OCI-LY7 (cell line): ENCODE measurements around the gene RBFOX1. TPM values are rescaled to one million over a fixed set of nuclear protein-coding genes. Genes with fewer than 3 reads are reported as not detected.

Experiments
- BruUV-seq: library from RNA; stranded (reverse); fragments of 400-500 nt; replicated peaks from 2 replicates; lab custom pipeline; 2021; lab: Mats Ljungman, UMichigan
- CTCF ChIA-PET: fragments of 300-600 bp; sonication (Branson Sonifier 250); formaldehyde crosslinking; loops from one replicate; lab custom pipeline; 2022; ENCODE audit warnings: antibody characterized with exemption; ENCODE audit not compliant: unreplicated experiment; lab: Charles Lee
- POLR2A ChIA-PET: fragments of 300-600 bp; sonication (Branson Sonifier 250); formaldehyde crosslinking; loops from one replicate; lab custom pipeline; 2022; ENCODE audit warnings: antibody characterized with exemption; lab: Charles Lee
- DNase-seq: peaks from one replicate; pipeline ENCODE4 v3.0.0-alpha.2; 2015; ENCODE audit warnings: low spot score
- H2AFZ ChIP-seq: fragments of 200-600 bp; sonication (generic), shearing (Covaris generic); 2 replicates; pipeline ENCODE4 v1.6.1; 2014; ENCODE audit warnings: mild to moderate bottlenecking, antibody characterized with exemption, low read length, moderate library complexity
- H3K27ac ChIP-seq: fragments of 200-600 bp; sonication (generic); 2 replicates; pipeline ENCODE4 v1.5.1; 2014; ENCODE audit warnings: mixed run types, low read depth, mild to moderate bottlenecking, moderate library complexity, low read length, inconsistent platforms; ENCODE audit not compliant: poor library complexity, severe bottlenecking
- H3K36me3 ChIP-seq: fragments of 200-600 bp; sonication (generic); 2 replicates; pipeline ENCODE4 v1.6.1; 2014; ENCODE audit warnings: mild to moderate bottlenecking, antibody characterized with exemption, low read length, moderate library complexity, mixed read lengths; ENCODE audit not compliant: insufficient read depth
- H3K4me1 ChIP-seq: fragments of 200-600 bp; sonication (generic); 2 replicates; pipeline ENCODE4 v1.5.1; 2014; ENCODE audit warnings: mild to moderate bottlenecking, low read length; ENCODE audit not compliant: insufficient read depth, poor library complexity, severe bottlenecking
- H3K4me2 ChIP-seq: fragments of 200-600 bp; sonication (generic); 2 replicates; pipeline ENCODE4 v1.6.1; 2014; ENCODE audit warnings: mild to moderate bottlenecking, low read length
- H3K4me3 ChIP-seq: fragments of 200-600 bp; sonication (generic); 2 replicates; pipeline ENCODE4 v1.5.1; 2014; ENCODE audit warnings: mild to moderate bottlenecking, low read depth, low read length; ENCODE audit not compliant: poor library complexity, severe bottlenecking
- H3K79me2 ChIP-seq: fragments of 200-600 bp; sonication (generic); 2 replicates; pipeline ENCODE4 v1.6.1; 2016; ENCODE audit warnings: low read depth, mild to moderate bottlenecking, low read length, moderate library complexity, mixed read lengths; ENCODE audit not compliant: insufficient read depth
- H3K9me2 ChIP-seq: fragments of 200-600 bp; sonication (generic); 2 replicates; pipeline ENCODE4 v1.6.1; 2016; ENCODE audit warnings: mild to moderate bottlenecking, low read length, mixed read lengths; ENCODE audit not compliant: insufficient read depth
- H3K9me3 ChIP-seq: fragments of 200-600 bp; sonication (generic); 2 replicates; pipeline ENCODE4 v1.6.1; 2014; ENCODE audit warnings: mild to moderate bottlenecking, mixed run types, low read length, mixed read lengths
- H4K20me1 ChIP-seq: fragments of 200-600 bp; sonication (generic); 2 replicates; pipeline ENCODE4 v1.6.1; 2014; ENCODE audit warnings: mild to moderate bottlenecking, antibody characterized with exemption, low read length, moderate library complexity, mixed read lengths; ENCODE audit not compliant: insufficient read depth
- CTCF ChIP-seq: fragments of 200-600 bp; sonication (generic); conservative IDR thresholded peaks from 2 replicates; pipeline ENCODE4 v1.5.1; 2014; ENCODE audit warnings: mild to moderate bottlenecking, antibody characterized with exemption, low read length, moderate library complexity, mixed read lengths
- EZH2phosphoT487 ChIP-seq: fragments of 200-600 bp; sonication (generic); IDR thresholded peaks from 2 replicates; pipeline ENCODE4 v1.6.1; 2018; ENCODE audit warnings: low read depth, borderline replicate concordance, mild to moderate bottlenecking, mixed run types, antibody characterized with exemption, low read length, moderate library complexity, mixed read lengths
- intact Hi-C: fragments of 100-400 bp; cut with micrococcal nuclease; formaldehyde crosslinking; loops from one replicate; pipeline ENCODE4 v1.10.0; 2022; ENCODE audit not compliant: unreplicated experiment
- total RNA-seq, 2 experiments: library from RNA; depleted of rRNA in 1 of 2; stranded (reverse); fragments of >200 nt in 1 of 2; shearing (Covaris generic) in 1 of 2; gene quantifications; 2 replicates each; pipeline ENCODE4 v1.2.3, GENCODE V29; 2014 to 2022

The RBFOX1 gene
- total RNA-seq, 2 experiments from 2014 or later: not detected

GRCh38 chr16:7314163-7314562 is 18.5 kb upstream of the RBFOX1 start:
- CTCF ChIA-PET: no interaction called here
- no peak overlapping the region for H3K4me2 ChIP-seq
- no peaks in the 10 kb centered on the region for H3K4me1 ChIP-seq
- H3K27ac ChIP-seq: no peak overlapping the region
- H3K4me3 ChIP-seq: no peak overlapping the region
- no peak for DNase-seq
- no peaks in the 10 kb centered on the region for H3K79me2 ChIP-seq
- intact Hi-C loops: no loop called here
- H3K36me3 ChIP-seq: no peaks in the 10 kb centered on the region
- H4K20me1 ChIP-seq: no peaks in the 10 kb centered on the region
- no TSS peak for BruUV-seq
- no peaks in the 10 kb centered on the region for H3K9me2 ChIP-seq
- no peaks in the 10 kb centered on the region for H3K9me3 ChIP-seq
- TF ChIP-seq EZH2phosphoT487 (no peak), CTCF (no peak)
- POLR2A ChIA-PET: no interaction called here
- H2AFZ ChIP-seq: no peak overlapping the region

GRCh38 chr16:7315813-7316212 is 16.8 kb upstream of the RBFOX1 start:
- ChIA-PET CTCF (no interaction called here), POLR2A (interaction anchor here (0.8 kb wide), 1 partner anchor 44 kb away, joined by 4 read pairs; no protein-coding TSS in a partner anchor)
- Histone ChIP-seq H3K4me1 (no peaks in the 10 kb centered on the region), H3K79me2 (no peaks in the 10 kb centered on the region), H3K4me3 (no peak overlapping the region), H4K20me1 (no peaks in the 10 kb centered on the region), H3K36me3 (no peaks in the 10 kb centered on the region), H3K9me2 (no peaks in the 10 kb centered on the region), H3K4me2 (no peak overlapping the region), H3K27ac (no peak overlapping the region), H3K9me3 (no peaks in the 10 kb centered on the region), H2AFZ (no peak overlapping the region)
- intact Hi-C loops: no loop called here
- no peak for TF ChIP-seq EZH2phosphoT487
- no peak for TF ChIP-seq CTCF
- DNase-seq: no peak
- no TSS peak for BruUV-seq

GRCh38 chr16:7316281-7316888 is 16.3 kb upstream of the RBFOX1 start:
- Histone ChIP-seq H3K4me2 (no peak overlapping the region), H3K9me3 (no peaks in the 10 kb centered on the region), H3K36me3 (no peaks in the 10 kb centered on the region), H3K27ac (no peak overlapping the region), H3K79me2 (no peaks in the 10 kb centered on the region), H2AFZ (no peak overlapping the region), H3K4me1 (no peaks in the 10 kb centered on the region), H3K9me2 (no peaks in the 10 kb centered on the region), H3K4me3 (no peak overlapping the region), H4K20me1 (no peaks in the 10 kb centered on the region)
- no peak for DNase-seq
- TF ChIP-seq CTCF (no peak), EZH2phosphoT487 (no peak)
- POLR2A ChIA-PET: interaction anchor here (0.8 kb wide), 1 partner anchor 45 kb away, joined by 4 read pairs; no protein-coding TSS in a partner anchor
- BruUV-seq: no TSS peak
- intact Hi-C loops: no loop called here
- CTCF ChIA-PET: no interaction called here
